ENCODE data around the gene MLST8. TPM values are rescaled to one million over a fixed set of nuclear protein-coding genes. Genes with fewer than 3 reads are reported as not detected.
A peak's percentile ranks its signal among the peaks of the same experiment; 100 is the strongest.

MLST8 gene
- polyA plus RNA-seq, 3 donors = 29.9 to 54.3 (median 30.5) TPM

DNA sequence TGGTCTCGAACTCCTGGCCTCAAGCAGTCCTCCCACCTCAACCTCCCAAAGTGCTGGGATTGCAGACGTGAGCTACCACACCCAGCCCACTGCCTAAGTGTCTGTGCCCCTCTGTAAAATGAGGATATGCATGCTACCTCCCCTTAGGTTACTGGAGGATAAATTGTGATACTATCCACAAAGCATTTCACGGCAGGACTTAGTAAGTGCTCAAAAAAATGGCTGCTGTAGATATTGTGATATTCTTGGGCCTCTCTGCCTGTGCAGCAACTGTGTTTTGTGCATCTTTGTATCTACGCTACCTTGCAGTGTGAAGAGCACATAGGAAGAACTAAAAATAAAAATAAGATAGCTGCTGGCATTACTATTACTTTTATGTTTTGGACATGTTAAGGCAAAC lies 7.0 kb upstream of the MLST8 start:
- Histone ChIP-seq H3K4me1 (ENCODE audit: control insufficient read depth in 1 of 2, insufficient read depth in 2 of 2, low read length in 2 of 2) (peaks cover 3 to 7% of the 10 kb centered on the region in 2 donors), H3K9me3 (replicated peaks in 1 of 2; ENCODE audit: control insufficient read depth in 1 of 2, insufficient read depth in 1 of 2, low read length in 2 of 2) (peaks cover 0 to 7% of the 10 kb centered on the region in 2 donors), H3K4me2 (replicated peaks; ENCODE audit: extremely low read depth, low read length, poor library complexity, severe bottlenecking) (no peak overlapping the region), H4K20me1 (ENCODE audit: insufficient read depth, low read length) (no peaks in the 10 kb centered on the region), H3K27me3 (ENCODE audit: control insufficient read depth in 2 of 2, insufficient read depth in 2 of 2, low read length in 2 of 2) (peaks cover 35 to 56% of the 10 kb centered on the region in 2 donors), H3K27ac (ENCODE audit: low read depth in 1 of 2, low read length in 2 of 2) (no peak overlapping the region), H3K79me2 (ENCODE audit: insufficient read depth, low read length) (no peaks in the 10 kb centered on the region), H3K36me3 (replicated peaks in 1 of 2; ENCODE audit: control insufficient read depth in 1 of 2, insufficient read depth in 2 of 2, low read length in 2 of 2) (no peaks in the 10 kb centered on the region), H3K4me3 (replicated peaks in 1 of 3; ENCODE audit: low read depth in 2 of 3, low read length in 3 of 3) (no peak overlapping the region), H2AFZ (ENCODE audit: insufficient read depth, low read depth, low read length, poor library complexity, severe bottlenecking) (no peak overlapping the region), H3K9ac (ENCODE audit: insufficient read depth, low read length, poor library complexity, severe bottlenecking) (no peak overlapping the region)
- no CpG with 5 or more reads among the region's 4 CpGs for WGBS (ENCODE audit: insufficient coverage)
- Mint-ChIP-seq H3K27me3 (ENCODE audit: low read depth in 3 of 3) (peaks cover 52 to 77% (median 55%) of the 10 kb centered on the region in 3 donors), H3K27ac (no peak overlapping the region), H3K4me1 (peaks cover 4% of the 10 kb centered on the region), H3K36me3 (no peaks in the 10 kb centered on the region), H3K4me3 (peak overlapping the region in 1 of 2 donors; percentile 76), H3K9me3 (peaks cover 0 to 18% (median 6%) of the 10 kb centered on the region in 7 donors)
- intact Hi-C loops (cut with micrococcal nuclease) = loop anchor here in 1 of 2 donors (5.0 kb wide), 1 partner anchor 54 kb away; the partner anchor contains the start of gene ECI1
- TF ChIP-seq CTCF (IDR thresholded peaks at IDR 0.05) = no peak
- DNase-seq = no peak

- intact Hi-C loops (cut with micrococcal nuclease) = loop anchor here in 1 of 2 donors (5.0 kb wide), 1 partner anchor 53 kb away; the partner anchor contains the start of gene ECI1
- WGBS (ENCODE audit: insufficient coverage) = 95% methylated on average over 5 of the region's 5 CpGs
- H3K9me3 Mint-ChIP-seq = peaks cover 0 to 18% (median 6%) of the 10 kb centered on the region in 7 donors
Measured at GRCh38 chr16:2199095-2199494, 6.2 kb upstream of the MLST8 start.

More at GRCh38 chr16:2199095-2199494, 6.2 kb upstream of the MLST8 start:
- no peak overlapping the region for H3K9ac ChIP-seq (ENCODE audit: insufficient read depth, low read length, poor library complexity, severe bottlenecking)
- H3K9me3 ChIP-seq (replicated peaks in 1 of 2; ENCODE audit: control insufficient read depth in 1 of 2, insufficient read depth in 1 of 2, low read length in 2 of 2) = peaks cover 0 to 7% of the 10 kb centered on the region in 2 donors
- peaks cover 45 to 69% (median 47%) of the 10 kb centered on the region in 3 donors for H3K27me3 Mint-ChIP-seq (ENCODE audit: low read depth in 3 of 3)
- no peaks in the 10 kb centered on the region for H3K36me3 ChIP-seq (replicated peaks in 1 of 2; ENCODE audit: control insufficient read depth in 1 of 2, insufficient read depth in 2 of 2, low read length in 2 of 2)
- H3K4me3 Mint-ChIP-seq = peak overlapping the region in 1 of 2 donors; percentile 62
- H3K4me2 ChIP-seq (replicated peaks; ENCODE audit: extremely low read depth, low read length, poor library complexity, severe bottlenecking) = no peak overlapping the region
- H4K20me1 ChIP-seq (ENCODE audit: insufficient read depth, low read length) = no peaks in the 10 kb centered on the region
- peaks cover 3 to 7% of the 10 kb centered on the region in 2 donors for H3K4me1 ChIP-seq (ENCODE audit: control insufficient read depth in 1 of 2, insufficient read depth in 2 of 2, low read length in 2 of 2)
- H3K27me3 ChIP-seq (ENCODE audit: control insufficient read depth in 2 of 2, insufficient read depth in 2 of 2, low read length in 2 of 2) = peaks cover 35 to 48% of the 10 kb centered on the region in 2 donors
- no peaks in the 10 kb centered on the region for H3K79me2 ChIP-seq (ENCODE audit: insufficient read depth, low read length)
- peaks cover 5% of the 10 kb centered on the region for H3K4me1 Mint-ChIP-seq
- DNase-seq = no peak
- no peak overlapping the region for H3K27ac ChIP-seq (ENCODE audit: low read depth in 1 of 2, low read length in 2 of 2)
- H2AFZ ChIP-seq (ENCODE audit: insufficient read depth, low read depth, low read length, poor library complexity, severe bottlenecking) = no peak overlapping the region
- H3K36me3 Mint-ChIP-seq = no peaks in the 10 kb centered on the region
- H3K4me3 ChIP-seq (replicated peaks in 1 of 3; ENCODE audit: low read depth in 2 of 3, low read length in 3 of 3) = no peak overlapping the region
- no peak for TF ChIP-seq CTCF (IDR thresholded peaks at IDR 0.05)
- peak overlapping the region in 1 of 7 donors; percentile 46 for H3K27ac Mint-ChIP-seq

Measured in CD14-positive monocyte (primary cell).